ENCODE data around the gene TGM2. TPM values are rescaled to one million over a fixed set of nuclear protein-coding genes. Genes with fewer than 3 reads are reported as not detected.

TGM2 gene
- total RNA-seq, 4 donors from 2014 or later, result 170 to 385 (median 212) TPM

DNA sequence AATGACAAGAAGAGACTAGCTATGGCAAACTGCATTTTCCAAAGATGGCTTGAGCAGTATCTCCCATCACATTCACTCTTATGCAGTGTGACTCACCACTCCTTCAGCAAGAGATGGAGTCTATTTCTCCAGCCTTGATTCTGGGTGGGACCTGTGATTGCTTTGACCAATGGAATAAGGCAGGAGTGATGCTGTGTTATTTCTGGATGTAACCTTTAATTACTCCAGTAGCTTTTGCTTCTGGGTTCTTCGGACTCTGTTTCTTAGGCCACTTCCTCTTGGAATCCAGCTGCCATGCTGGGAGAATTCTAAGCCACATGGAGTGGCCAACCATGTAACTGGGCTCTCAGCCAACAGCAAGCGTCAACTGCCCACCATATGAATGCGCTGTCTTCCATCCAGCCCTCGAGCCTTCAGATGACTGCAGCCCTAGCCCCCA lies 50.7 kb downstream of the TGM2 start:
- 89% methylated on average over 3 of the region's 4 CpGs for WGBS
- intact Hi-C loops (cut with DNase I), result no loop called here
- Histone ChIP-seq H3K4me3 (no peak overlapping the region), H3K9me3 (peaks cover 0 to 3% (median 0%) of the 10 kb centered on the region in 4 donors), H3K4me1 (peaks cover 19 to 37% (median 24%) of the 10 kb centered on the region in 4 donors), H3K36me3 (no peaks in the 10 kb centered on the region), H3K27me3 (no peaks in the 10 kb centered on the region), H3K27ac (replicated peaks in 1 of 4) (no peak overlapping the region)
- DNase-seq (ENCODE audit: extremely low spot score), result peak; percentile 45
- TF ChIP-seq EP300 (IDR thresholded peaks at IDR 0.05), result no peak
- no peak for TF ChIP-seq POLR2AphosphoS5 (IDR thresholded peaks at IDR 0.05)
- TF ChIP-seq POLR2A (IDR thresholded peaks at IDR 0.05; ENCODE audit: low read depth), result no peak
- TF ChIP-seq, protein P1, sequence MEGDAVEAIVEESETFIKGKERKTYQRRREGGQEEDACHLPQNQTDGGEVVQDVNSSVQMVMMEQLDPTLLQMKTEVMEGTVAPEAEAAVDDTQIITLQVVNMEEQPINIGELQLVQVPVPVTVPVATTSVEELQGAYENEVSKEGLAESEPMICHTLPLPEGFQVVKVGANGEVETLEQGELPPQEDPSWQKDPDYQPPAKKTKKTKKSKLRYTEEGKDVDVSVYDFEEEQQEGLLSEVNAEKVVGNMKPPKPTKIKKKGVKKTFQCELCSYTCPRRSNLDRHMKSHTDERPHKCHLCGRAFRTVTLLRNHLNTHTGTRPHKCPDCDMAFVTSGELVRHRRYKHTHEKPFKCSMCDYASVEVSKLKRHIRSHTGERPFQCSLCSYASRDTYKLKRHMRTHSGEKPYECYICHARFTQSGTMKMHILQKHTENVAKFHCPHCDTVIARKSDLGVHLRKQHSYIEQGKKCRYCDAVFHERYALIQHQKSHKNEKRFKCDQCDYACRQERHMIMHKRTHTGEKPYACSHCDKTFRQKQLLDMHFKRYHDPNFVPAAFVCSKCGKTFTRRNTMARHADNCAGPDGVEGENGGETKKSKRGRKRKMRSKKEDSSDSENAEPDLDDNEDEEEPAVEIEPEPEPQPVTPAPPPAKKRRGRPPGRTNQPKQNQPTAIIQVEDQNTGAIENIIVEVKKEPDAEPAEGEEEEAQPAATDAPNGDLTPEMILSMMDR (IDR thresholded peaks at IDR 0.05), result no peak

DNA sequence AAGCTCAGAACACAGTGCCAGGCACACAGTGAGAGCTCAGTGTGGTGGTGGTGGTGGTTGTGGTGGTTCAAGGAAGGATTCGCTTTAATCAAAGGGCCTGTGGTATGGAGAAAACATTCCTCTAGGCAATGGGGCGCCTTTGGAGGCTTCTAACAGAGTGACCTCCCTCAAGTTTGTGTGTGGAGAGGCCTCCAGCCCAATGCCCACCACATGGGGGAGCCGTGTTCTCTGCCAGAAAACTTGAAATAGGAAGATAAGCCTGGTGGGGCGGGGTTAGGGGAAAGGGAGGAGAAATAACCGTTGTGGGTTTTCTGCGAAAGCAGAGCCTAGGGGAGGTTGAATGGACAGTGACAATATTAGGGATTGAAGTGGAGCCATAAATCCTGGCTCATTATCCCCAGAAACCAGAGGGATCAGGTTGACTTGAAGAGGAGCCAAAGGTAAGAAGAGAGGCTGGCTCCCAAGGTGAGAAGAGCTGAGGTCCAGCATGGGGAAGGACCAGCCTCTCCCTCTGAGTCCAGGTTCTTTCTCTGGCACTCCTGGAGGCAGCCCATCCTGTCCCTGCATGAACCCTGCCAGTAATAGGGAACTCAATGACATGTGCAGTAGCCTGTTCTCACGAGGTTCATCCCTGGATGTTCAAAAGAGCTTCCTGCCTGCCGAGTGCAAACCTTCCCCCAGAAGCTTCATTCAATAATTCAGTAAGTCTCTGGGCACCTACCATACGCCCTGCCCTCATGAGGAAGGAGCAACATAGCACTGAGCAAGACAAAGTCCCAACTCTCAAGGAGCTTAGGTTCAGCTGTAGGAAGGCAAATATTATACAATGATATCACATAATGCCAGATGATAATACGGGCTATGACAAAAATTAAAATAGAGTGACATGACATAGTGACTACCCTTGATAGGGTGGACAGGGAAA lies 51.4 kb downstream of the TGM2 start:
- peaks cover 0 to 3% (median 0%) of the 10 kb centered on the region in 4 donors for H3K9me3 ChIP-seq
- no peaks in the 10 kb centered on the region for H3K36me3 ChIP-seq
- H3K27ac ChIP-seq (replicated peaks in 1 of 4), result no peak overlapping the region
- no peak for TF ChIP-seq POLR2AphosphoS5 (IDR thresholded peaks at IDR 0.05)
- TF ChIP-seq, protein P1 (IDR thresholded peaks at IDR 0.05), result no peak
- TF ChIP-seq EP300 (IDR thresholded peaks at IDR 0.05), result no peak
- no peak for TF ChIP-seq POLR2A (IDR thresholded peaks at IDR 0.05; ENCODE audit: low read depth)
- no peaks in the 10 kb centered on the region for H3K27me3 ChIP-seq
- WGBS, result 72% methylated on average over 10 of the region's 10 CpGs
- intact Hi-C loops (cut with DNase I), result no loop called here
- no peak overlapping the region for H3K4me3 ChIP-seq
- H3K4me1 ChIP-seq, result peaks cover 26 to 44% (median 31%) of the 10 kb centered on the region in 4 donors
- peak; percentile 91 for DNase-seq (ENCODE audit: extremely low spot score)

DNA sequence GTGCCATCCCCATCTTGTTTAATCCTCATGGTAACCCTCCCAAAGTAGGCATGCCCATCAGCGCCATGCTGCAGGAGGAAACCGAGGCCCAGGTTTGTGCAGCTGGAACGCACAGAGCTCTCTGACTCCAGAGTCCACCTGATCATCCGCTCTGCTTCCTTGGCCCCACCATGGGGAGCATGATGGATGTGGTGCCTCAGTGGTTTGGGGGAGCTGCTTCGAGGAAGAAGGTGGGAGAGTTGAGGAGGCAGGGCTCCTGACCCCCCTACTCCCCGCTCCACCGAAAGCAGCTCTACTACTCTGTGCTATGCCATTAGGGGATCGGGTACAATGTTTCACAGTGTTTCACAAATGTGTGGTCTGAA lies 52.2 kb downstream of the TGM2 start:
- intact Hi-C loops (cut with DNase I), result no loop called here
- no peak for DNase-seq (ENCODE audit: extremely low spot score)
- 92% methylated on average over 8 of the region's 8 CpGs for WGBS

DNA sequence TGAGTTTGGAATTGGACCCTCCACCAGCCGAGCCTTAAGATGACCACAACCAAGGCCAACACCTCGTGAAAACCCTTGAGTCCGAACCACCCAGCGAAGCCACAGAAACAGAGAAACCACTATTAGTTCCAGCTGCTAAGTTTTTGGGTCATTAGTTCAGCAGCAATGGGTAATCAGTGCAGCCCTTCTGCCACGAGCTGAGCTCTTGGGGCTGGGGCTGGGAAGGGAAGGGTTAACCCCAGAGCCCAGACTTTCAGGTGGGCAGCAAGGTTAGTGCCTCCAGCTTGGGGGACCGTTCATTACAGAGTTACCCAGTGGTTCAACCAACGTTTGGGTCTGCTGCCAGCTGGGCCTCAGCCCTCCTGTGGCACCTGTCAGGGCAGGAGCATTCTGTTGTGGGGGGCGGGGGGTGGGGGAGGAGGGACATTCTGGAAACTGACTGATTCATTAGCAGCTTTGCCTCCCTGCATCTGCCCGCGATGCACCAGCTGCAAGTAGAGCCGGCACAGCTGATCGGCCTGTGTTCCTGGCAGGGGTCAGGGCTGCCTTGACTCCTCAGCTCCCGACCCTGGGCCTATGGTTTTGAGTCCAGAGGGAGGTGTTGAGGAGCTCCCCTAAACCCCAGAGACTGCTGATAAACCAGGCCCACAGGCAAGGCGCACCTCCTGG lies 52.7 kb downstream of the TGM2 start:
- intact Hi-C loops (cut with DNase I), result no loop called here
- TF ChIP-seq POLR2AphosphoS5 (IDR thresholded peaks at IDR 0.05) (no peak), POLR2A (IDR thresholded peaks at IDR 0.05; ENCODE audit: low read depth) (no peak), EP300 (IDR thresholded peaks at IDR 0.05) (no peak)
- TF ChIP-seq, protein P1 (IDR thresholded peaks at IDR 0.05), result no peak
- WGBS, result 94% methylated on average over 13 of the region's 14 CpGs
- peaks cover 0 to 3% (median 0%) of the 10 kb centered on the region in 4 donors for H3K9me3 ChIP-seq
- H3K27me3 ChIP-seq, result no peaks in the 10 kb centered on the region
- no peak overlapping the region for H3K27ac ChIP-seq (replicated peaks in 1 of 4)
- H3K4me1 ChIP-seq, result peaks cover 36 to 52% (median 40%) of the 10 kb centered on the region in 4 donors
- H3K36me3 ChIP-seq, result no peaks in the 10 kb centered on the region
- DNase-seq (ENCODE audit: extremely low spot score), result peak; percentile 50
- H3K4me3 ChIP-seq, result no peak overlapping the region

More for the DNA sequence above, 52.2 kb downstream of the TGM2 start:
- H3K27me3 ChIP-seq, result no peaks in the 10 kb centered on the region
- H3K4me1 ChIP-seq, result peaks cover 34 to 52% (median 39%) of the 10 kb centered on the region in 4 donors
- TF ChIP-seq EP300 (IDR thresholded peaks at IDR 0.05) (no peak), POLR2A (IDR thresholded peaks at IDR 0.05; ENCODE audit: low read depth) (no peak)
- TF ChIP-seq, protein P1 (IDR thresholded peaks at IDR 0.05), result no peak
- H3K36me3 ChIP-seq, result no peaks in the 10 kb centered on the region
- H3K27ac ChIP-seq (replicated peaks in 1 of 4), result no peak overlapping the region
- H3K4me3 ChIP-seq, result no peak overlapping the region
- H3K9me3 ChIP-seq, result peaks cover 0 to 3% (median 0%) of the 10 kb centered on the region in 4 donors

All from esophagus muscularis mucosa (tissue), 4 donors.